Ammon's horn (tissue), 1 donor: ENCODE results near the gene HSP90AA1.

Experiments used
- DNase-seq: peaks from one replicate; pipeline ENCODE4 v3.0.0-alpha.2; 2016; ENCODE audit warnings: low spot score

HSP90AA1 gene

DNA sequence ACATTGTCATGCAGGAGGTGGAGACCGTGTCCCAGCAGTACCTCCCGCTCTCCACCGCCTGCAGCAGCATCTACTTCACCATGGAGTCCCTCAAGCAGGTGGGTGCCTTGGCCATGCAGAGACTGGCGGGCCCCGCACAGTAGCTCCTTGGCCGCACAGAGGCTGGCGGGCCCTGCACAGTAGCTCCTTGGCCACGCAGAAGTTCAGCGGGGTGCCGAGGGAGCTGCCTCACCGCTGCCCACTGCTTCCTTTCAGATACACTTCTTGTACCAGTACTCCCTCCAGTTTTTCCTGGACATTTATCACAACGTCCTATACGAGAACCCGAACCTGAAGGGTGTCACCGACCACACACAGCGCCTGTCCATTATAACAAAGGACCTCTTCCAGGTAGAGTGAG lies 47.7 kb downstream of the HSP90AA1 start:
- DNase-seq = no peak

DNA sequence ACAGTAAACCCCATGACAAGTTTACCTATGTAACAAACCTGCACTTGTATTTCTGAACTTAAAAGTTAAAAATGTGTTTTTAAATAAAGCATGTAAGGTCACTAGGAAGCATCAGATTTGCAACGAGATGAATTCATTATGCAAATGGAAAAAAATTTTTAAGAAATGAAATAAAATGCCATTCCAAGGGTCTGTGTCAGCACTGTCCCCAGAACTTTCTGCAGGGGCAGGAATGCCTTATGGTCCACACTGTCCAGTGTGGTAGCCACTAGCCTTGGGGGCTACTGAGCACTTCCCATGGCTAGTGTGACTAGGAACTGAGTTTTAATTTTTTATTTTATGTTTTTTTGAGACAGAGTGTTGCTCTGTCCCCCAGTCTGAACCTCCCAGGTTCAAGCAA lies 49.2 kb downstream of the HSP90AA1 start:
- DNase-seq = no peak

DNA sequence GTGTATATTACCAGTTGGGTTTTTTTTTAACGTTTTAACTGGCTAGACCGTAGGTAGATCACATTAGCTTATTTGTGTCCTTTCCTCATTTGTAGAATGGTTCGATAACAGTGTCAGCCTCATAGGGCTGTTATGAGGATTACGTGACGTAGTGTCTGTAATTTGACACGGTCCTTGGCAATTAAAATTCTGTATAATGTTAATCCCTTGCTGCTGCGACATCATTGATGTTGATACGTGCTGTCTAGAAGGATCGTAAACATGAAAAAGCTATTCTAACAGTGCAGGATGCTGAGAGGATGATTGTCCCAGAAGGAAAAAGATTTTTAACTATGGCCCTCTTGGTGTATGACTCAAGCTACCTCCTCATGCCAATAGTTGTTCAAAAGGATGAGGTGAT lies 50.9 kb downstream of the HSP90AA1 start:
- no peak for DNase-seq

DNA sequence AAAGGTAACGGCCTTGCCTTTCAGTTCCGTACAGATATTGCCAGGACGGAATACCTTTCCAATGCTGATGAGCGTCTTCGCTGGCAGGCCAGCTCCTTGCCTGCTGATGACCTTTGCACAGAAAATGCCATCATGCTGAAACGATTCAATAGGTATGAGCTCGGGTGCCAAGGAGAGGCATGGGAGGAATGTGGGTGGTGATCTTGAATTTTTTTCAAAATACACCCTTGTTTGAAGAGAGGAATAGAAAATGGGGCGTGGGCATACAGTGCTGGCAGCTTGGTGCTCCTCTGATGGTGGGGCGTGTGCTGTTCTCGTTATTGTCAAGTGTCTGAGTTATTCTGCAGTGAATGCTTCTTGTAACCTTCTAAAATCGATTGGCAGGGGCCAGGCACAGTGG lies 52.5 kb downstream of the HSP90AA1 start:
- DNase-seq = no peak

DNA sequence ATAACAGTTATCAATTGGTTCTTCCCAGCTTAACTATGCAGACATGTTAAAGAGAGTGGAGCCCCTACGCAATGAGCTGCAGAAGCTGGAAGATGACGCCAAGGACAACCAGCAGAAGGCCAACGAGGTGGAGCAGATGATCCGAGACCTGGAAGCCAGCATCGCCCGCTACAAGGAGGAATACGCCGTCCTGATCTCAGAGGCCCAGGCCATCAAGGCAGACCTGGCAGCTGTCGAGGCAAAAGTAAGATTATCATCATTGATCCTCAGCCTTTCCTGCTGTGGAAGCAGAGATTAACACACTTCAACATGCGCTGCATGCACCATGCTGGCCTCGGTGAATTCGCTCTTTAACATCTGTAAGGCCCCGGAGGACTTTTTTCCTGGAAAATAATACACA lies 53.6 kb downstream of the HSP90AA1 start:
- DNase-seq = no peak
